ENCODE measurements around the gene PRR3. TPM values are rescaled to one million over a fixed set of nuclear protein-coding genes. Genes with fewer than 3 reads are reported as not detected.

PRR3 gene
- total and polyA plus RNA-seq, 2 of the 13 experiments (the other 11 are each of a cell fraction or from before 2014, with no cell fraction given), result 14.6 to 21.2 TPM

DNA sequence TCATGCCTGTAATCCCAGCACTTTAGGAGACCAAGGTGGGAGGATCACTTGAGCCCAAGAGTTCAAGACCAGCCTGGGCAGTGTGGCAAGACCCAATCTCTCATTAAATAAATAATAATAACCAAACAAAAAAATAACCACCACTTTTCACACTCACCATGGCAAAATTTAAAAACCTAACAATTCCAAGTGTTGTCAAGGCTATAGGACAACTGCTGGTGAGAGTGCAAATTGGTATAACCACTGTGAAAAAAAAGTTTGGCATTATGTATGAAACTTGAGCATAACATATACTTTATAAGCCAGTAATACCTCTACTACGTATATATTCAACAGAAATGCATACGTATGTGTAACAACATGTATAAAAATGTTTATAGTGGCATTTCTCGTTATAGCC is 3.8 kb downstream of the PRR3 start:
- H3K4me1 ChIP-seq (ENCODE audit: insufficient read depth, low read length), result peaks cover 19% of the 10 kb centered on the region
- peaks cover 16% of the 10 kb centered on the region for H3K79me2 ChIP-seq (ENCODE audit: insufficient read depth, low read length)
- no peak overlapping the region for H3K4me2 ChIP-seq (ENCODE audit: low read depth, low read length)
- peaks cover 5 to 18% of the 10 kb centered on the region in 2 experiments for H3K36me3 ChIP-seq (replicated peaks in 1 of 2; ENCODE audit: control insufficient read depth in 1 of 2, insufficient read depth in 2 of 2, low read length in 2 of 2)
- H3K4me3 ChIP-seq (replicated peaks in 1 of 3; ENCODE audit: insufficient read depth in 1 of 3, low read depth in 2 of 3, low read length in 3 of 3), result no peak overlapping the region
- no TSS peak for BruUV-seq (replicated peaks)
- no peak overlapping the region for H3K9ac ChIP-seq (ENCODE audit: insufficient read depth, low read depth, low read length)
- H2AFZ ChIP-seq (ENCODE audit: low read length), result no peak overlapping the region
- ChIA-PET POLR2A (no interaction called here), CTCF (ENCODE audit: low intra/inter-chr PET ratio, low total read pairs) (no interaction called here)
- no peaks in the 10 kb centered on the region for H3K9me3 ChIP-seq (ENCODE audit: low read length)
- in situ Hi-C loops (cut with HindIII; ENCODE audit: extremely low pct_ligation_motif_present, low pct_unique_long_range_greater_than_20kb) (no loop called here), intact Hi-C loops (cut with micrococcal nuclease; ENCODE audit: unreplicated experiment) (no loop called here)
- 98% methylated on average over 3 of the region's 3 CpGs for WGBS (ENCODE audit: low lambda C conversion rate)
- no peaks in the 10 kb centered on the region; a peak in 1 of 5 replicates for H3K27me3 ChIP-seq (ENCODE audit: control insufficient read depth in 1 of 2, insufficient read depth in 2 of 2, low read length in 2 of 2)
- FAIRE-seq, result no peak
- TF ChIP-seq TBX2 (CRISPR knock-in tag; IDR thresholded peaks at IDR 0.05; ENCODE audit: borderline replicate concordance) (no peak), ZNF33B (CRISPR knock-in tag; IDR thresholded peaks at IDR 0.05) (no peak), HMG20B (CRISPR knock-in tag; conservative IDR thresholded peaks at IDR 0.05) (no peak), ZFP41 (CRISPR knock-in tag; IDR thresholded peaks at IDR 0.05; ENCODE audit: borderline replicate concordance) (no peak), JUNB (CRISPR knock-in tag; IDR thresholded peaks at IDR 0.05; ENCODE audit: borderline replicate concordance) (no peak), PHF8 (CRISPR knock-in tag; IDR thresholded peaks at IDR 0.05) (no peak), ZNF7 (CRISPR knock-in tag; IDR thresholded peaks at IDR 0.05) (peak; percentile 95), CENPT (CRISPR knock-in tag; IDR thresholded peaks at IDR 0.05; ENCODE audit: low read depth) (no peak)
- no peak overlapping the region for H3K27ac ChIP-seq (ENCODE audit: extremely low read length, insufficient read depth, low read length)
- no peak for ATAC-seq
- peaks cover 11% of the 10 kb centered on the region for H4K20me1 ChIP-seq (ENCODE audit: insufficient read depth, low read length)
- DNase-seq (ENCODE audit: low spot score), result no peak
